ENCODE data around the gene ZCCHC14.
"Not testable (repeated sequence)": the region's sequence is repeated elsewhere in the genome, so short reads cannot be mapped to it uniquely, and the experiment has no call there.

Gene ZCCHC14

DNA sequence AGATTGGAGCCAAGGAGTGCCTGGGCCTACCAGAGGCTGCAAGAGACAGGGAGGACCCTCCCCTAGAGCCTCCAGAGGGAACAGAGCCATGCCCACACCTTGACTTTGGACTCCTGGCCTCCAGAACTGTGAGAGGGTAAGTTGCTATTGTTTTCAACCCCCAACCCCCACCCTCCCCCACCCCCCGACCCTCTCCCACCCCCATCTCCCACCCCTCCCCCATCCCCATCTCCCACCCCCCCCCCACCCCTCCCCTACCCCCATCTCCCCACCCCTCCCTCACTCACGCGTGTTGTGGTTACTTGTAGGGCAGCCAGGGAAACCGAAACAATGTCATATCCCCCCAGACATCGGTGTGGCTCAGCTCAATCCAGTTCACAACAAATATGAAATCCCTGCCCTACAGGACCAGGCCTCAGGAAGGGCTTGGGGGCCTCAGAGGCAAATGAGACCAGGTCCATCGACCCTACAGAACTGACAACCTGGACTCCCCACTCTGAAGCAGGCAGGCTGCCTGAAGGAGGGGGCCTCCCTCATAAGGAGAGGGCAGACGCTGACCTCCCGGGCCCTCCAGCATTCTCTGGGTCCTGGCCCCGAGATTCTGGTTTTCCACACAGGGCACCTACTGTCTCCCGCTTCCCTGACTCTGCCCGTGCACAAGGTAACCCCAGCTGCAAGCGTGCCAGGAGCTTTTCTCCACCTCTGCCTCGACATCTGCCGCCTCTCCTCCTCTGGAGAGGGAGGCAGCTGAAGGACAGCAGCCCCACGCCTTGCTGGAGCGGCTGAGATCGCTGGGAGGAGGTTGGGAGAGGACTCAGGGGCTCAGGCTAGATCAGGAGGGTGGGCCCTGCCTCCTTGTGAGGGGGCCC is 3.0 kb upstream of the ZCCHC14 start:
- no peak for DNase-seq

- no peak for DNase-seq
Measured at GRCh38 chr16:87493608-87494280, 920 bp upstream of the ZCCHC14 start.

DNA sequence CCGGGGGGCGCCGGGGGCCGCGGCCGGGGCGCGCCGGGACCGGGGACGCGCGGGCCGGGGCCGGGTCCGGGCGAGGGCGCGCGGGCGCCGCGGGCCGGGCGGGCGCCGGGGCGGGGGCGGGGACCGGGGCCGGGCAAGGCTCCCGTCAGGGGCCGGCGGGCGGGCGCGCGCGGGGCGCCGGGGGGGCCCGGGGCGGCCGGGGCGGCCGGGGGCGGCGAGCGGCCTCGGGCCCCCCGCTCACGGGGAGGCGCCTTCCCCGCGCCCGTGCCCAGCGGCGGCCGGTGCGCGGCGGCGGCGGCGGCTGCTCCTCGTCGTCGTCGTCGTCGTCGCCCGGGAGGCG is 563 bp downstream of the ZCCHC14 start:
- no peak for DNase-seq

DNA sequence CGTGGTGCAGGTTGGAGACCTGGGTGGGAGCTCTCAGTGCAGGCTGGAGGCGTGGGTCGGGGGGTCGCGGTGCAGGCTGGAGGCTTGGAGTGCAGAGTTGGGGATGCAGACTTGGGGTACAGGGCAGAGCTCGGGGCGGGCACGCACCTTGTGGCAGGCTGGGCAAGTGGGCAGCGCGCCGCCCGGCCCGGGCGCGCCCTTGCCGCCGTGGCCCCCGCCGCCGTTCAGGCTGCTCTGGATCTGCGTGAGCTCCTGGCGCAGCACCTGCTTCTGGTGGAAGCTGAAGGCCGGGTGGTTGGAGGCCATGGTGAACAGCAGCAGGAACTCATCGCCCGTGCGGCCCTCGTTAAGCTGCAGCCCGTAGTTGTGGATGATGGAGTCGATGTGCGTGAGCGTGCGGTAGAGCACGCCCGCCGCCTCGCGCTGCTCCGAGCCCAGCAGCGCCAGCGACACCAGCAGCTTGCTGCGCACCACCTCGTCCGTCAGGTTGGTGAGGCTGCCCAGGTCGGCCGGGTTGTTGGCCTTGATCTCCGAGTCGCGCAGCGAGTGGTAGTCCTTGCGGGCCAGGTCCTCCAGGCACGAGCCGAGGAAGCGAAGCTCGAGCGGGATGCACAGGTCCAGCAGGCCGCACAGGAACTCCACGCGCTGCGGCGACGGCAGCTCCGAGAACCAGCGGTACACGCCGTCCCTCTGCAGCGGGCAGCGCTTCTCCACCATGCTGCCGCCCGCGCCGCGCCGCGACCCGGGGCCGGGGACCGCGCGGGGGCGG is 1.1 kb downstream of the ZCCHC14 start:
- DNase-seq: no peak

- DNase-seq: peak; percentile 43 to 45
Measured at GRCh38 chr16:87490799-87491521, 1.9 kb downstream of the ZCCHC14 start.

GRCh38 chr16:87490096-87490798 is 2.6 kb downstream of the ZCCHC14 start:
- DNase-seq: no peak

GRCh38 chr16:87489434-87490045 is 3.3 kb downstream of the ZCCHC14 start:
- DNase-seq: no peak

DNA sequence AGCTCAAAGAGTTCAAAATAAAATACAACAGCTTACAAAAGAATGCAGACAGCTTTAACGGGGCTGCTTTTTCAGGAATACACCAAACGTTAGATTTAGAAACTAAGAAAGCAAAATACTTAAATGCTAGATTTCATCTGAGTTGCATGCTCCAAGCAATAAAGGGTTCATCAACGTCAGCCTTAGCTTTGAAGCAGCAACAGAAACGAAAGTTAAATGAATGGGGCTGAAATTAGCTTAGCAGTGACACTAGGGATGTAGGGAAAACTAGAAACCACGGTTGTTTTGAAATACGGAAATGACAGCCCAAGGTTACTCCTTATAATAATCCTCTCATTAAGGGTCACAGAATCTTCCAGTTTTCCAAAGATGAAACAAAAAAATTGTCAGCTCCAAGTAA is 3.9 kb downstream of the ZCCHC14 start:
- not testable (repeated sequence) for DNase-seq

DNA sequence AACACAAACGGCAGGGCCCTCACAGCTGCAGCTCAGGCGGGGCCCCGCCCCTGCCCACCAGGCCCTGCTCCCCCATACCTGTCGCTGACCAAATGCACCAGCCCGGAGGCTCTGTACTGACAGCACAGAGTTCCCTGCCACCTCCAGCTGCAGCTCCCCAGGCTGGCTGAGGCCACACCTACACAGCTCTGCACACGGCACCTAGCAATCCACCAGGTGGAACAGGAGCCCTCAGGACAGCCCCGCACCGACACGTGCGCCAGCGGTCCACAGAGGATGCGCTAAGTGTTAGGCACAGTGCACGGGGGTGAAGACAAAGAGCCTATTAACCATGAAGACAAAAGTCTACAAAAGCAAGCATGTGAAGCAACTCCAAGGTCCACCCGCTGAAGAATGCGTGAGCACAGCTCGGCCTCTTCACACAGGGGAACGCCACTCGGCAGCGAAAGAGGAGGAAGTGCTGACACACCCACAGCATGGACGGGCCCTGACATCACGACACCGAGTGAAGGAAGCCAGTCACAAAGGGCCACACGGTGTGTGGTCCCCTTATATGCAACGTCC is 5.4 kb downstream of the ZCCHC14 start:
- DNase-seq: no peak

- DNase-seq: no peak
Measured at GRCh38 chr16:87486713-87487247, 6.0 kb downstream of the ZCCHC14 start.

- no peak for DNase-seq
Measured at GRCh38 chr16:87486282-87486681, 6.5 kb downstream of the ZCCHC14 start.

DNA sequence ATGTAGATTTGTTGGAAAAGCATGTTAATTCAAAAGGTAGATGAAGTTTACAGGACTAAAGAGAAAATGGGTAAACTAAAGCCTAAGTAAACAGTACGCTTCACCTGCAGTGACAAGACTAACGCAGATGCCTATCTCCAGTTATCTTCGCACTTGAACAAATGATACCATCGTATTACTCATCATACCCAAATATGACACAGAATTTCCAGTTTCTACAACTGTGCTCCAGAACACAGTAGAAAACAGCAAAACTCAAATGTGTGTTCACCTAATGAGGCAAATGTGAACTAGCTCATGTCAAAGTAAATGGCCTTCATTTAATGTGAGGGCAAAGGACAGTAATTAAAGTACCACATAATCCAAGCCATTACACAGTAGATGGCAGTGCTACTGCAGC is 7.0 kb downstream of the ZCCHC14 start:
- DNase-seq: not testable (repeated sequence)

GRCh38 chr16:87484487-87485331 is 8.1 kb downstream of the ZCCHC14 start:
- DNase-seq: no peak

GRCh38 chr16:87483481-87483880 is 9.3 kb downstream of the ZCCHC14 start:
- DNase-seq: no peak

GRCh38 chr16:87482670-87483069 is 10.2 kb downstream of the ZCCHC14 start:
- not testable (repeated sequence) for DNase-seq

DNA sequence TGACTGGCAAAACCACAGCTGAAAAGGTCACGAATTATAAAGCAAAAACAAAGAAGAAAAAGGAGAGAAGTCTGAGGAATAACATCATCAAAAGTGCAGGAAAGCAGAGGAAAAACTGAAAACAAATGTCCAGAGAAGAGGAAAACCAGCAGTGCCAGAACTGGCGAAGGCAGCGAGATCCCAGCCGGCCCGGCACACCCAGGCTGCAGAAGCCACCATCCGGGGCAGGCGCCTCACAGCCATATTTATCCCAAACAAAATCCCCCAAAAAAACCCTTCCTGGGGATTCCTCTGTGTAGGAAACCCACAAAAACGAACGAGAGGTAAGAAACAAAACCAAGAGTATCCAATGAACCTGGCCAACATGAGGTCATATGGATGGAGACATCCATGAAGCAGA is 10.6 kb downstream of the ZCCHC14 start:
- no peak for DNase-seq

GRCh38 chr16:87481711-87482110 is 11.1 kb downstream of the ZCCHC14 start:
- DNase-seq: not testable (repeated sequence)

GRCh38 chr16:87477209-87477981 is 15.4 kb downstream of the ZCCHC14 start:
- DNase-seq: not testable (repeated sequence)

DNA sequence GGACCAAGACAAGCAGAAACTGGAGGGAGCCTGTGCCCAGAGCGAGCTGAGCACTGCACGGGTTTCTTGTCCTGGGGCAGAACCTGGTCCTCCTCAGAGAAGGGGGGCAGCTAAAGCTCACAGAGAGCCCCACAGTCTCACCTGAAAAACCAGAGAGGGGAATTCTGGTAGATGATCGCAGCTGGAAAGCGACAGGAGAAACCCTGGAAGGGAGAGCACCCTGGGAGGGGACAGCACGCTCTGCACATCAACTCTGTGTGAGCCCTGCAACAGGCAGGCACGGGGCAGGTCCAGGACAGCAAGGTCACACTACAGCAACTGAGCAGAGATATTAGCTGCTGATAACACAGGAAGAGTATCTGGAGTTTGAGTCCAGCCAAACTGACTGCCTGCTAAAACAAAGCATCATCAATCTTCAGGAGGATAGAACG is 18.2 kb downstream of the ZCCHC14 start:
- DNase-seq: no peak
